SW480 (cell line): Measurements from ENCODE around the gene ZCCHC2.

Source experiments
- DNase-seq: peaks from one replicate; pipeline ENCODE4 v3.0.0-alpha.2; 2016; ENCODE audit warnings: low spot score

ZCCHC2 gene

DNA sequence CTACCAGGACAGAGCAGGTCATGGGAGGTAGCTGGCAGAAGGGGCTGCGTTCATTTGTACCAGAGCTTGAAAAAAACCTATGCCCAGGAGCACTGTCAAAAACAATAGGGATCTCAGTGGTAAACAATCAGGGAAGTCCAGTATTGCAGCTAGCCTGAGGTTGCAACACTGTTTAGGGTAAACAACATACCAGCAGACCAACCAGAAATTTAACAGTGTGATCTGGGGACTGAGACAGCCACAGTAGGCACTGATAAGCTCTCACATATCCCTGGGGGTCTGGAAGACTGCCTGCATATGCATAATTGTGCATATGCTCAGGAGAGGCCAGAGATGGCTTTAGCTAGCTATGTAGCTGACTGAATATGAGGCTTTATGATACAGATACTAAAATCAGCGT, 12.0 kb upstream of the ZCCHC2 start:
- no peak for DNase-seq

- no peak for DNase-seq
These were observed 10.3 kb upstream of the ZCCHC2 start for GRCh38 chr18:62512532-62512931.

- DNase-seq: no peak
These were observed 9.8 kb upstream of the ZCCHC2 start for GRCh38 chr18:62512996-62513395.

GRCh38 chr18:62514570-62514969, 8.3 kb upstream of the ZCCHC2 start:
- no peak for DNase-seq

DNA sequence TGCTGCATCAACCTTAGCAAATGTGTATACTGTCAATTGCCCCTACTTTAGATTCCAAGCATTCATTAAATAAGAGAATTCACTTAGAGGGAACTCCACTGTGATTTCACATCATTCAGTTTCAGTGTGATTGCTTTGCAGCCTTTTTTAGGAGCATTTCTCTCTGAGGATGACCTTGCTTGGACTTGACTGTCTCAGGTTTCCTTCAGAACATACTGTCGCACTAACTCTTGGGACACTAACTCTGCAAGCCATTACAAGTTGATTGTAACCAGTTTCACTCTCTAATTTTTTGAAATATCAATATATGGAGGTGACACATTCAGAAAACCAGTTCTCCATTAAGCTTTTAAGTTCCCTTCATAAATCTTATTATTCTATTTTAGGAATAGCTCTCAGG, 6.6 kb upstream of the ZCCHC2 start:
- no peak for DNase-seq

- no peak for DNase-seq
These were observed 4.1 kb upstream of the ZCCHC2 start for GRCh38 chr18:62518460-62519375.

- no peak for DNase-seq
These were observed 3.1 kb upstream of the ZCCHC2 start for GRCh38 chr18:62519684-62520083.

- no peak for DNase-seq
These were observed 1.7 kb upstream of the ZCCHC2 start for GRCh38 chr18:62521082-62521481.

GRCh38 chr18:62521593-62521992, 1.2 kb upstream of the ZCCHC2 start:
- no peak for DNase-seq

DNA sequence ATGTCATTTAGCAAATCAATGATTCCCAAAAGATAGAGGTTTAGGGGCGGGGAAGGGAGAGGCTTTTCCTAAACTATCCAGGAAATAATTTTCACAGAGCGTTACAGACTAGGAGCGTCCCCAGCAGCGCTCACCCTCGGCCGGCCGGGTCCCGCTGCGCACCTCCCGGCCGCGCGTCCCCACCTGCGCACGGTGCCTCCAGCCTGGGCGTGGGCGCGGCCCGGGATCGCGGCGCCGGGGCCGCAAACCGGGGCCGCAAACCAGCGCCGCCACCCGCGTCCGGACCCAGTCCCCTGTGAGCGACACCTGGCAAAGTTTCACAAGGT, 684 bp upstream of the ZCCHC2 start:
- peak; percentile 11 for DNase-seq

DNA sequence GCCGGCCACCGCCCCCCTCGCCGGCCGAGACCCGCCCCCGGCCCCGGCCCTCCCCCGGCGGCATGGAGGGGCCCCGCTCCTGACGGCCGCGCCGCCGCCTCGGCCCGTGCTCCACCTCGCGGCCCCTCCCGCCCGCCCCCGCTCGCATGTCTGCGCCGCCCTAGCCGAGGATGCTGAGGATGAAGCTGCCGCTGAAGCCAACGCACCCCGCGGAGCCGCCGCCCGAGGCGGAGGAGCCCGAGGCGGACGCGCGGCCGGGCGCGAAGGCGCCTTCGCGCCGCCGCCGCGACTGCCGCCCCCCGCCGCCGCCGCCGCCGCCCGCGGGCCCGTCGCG, 397 bp downstream of the ZCCHC2 start:
- no peak for DNase-seq

DNA sequence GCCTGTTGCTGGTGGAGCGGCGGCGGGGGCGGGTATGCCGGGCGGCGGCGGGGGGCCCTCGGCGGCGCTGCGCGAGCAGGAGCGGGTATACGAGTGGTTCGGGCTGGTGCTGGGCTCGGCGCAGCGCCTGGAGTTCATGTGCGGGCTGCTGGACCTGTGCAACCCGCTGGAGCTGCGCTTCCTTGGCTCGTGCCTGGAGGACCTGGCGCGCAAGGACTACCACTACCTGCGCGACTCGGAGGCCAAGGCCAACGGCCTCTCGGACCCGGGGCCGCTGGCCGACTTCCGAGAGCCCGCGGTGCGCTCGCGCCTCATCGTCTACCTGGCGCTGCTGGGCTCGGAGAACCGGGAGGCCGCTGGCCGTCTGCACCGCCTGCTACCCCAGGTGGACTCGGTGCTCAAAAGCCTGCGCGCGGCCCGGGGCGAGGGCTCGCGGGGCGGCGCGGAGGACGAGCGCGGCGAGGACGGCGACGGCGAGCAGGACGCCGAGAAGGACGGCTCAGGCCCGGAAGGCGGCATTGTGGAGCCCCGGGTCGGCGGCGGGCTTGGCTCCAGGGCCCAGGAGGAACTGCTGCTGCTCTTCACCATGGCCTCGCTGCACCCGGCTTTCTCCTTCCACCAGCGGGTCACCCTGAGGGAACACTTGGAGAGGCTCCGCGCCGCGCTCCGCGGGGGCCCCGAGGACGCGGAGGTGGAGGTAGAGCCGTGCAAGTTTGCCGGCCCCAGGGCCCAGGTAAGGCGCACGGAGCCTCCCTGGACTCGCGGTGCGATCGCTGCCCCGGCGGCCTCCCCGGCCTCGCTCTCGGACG, 1.0 kb downstream of the ZCCHC2 start:
- DNase-seq: peak; percentile 35

- DNase-seq: peak; percentile 31
These were observed 1.8 kb downstream of the ZCCHC2 start for GRCh38 chr18:62524440-62525200.

DNA sequence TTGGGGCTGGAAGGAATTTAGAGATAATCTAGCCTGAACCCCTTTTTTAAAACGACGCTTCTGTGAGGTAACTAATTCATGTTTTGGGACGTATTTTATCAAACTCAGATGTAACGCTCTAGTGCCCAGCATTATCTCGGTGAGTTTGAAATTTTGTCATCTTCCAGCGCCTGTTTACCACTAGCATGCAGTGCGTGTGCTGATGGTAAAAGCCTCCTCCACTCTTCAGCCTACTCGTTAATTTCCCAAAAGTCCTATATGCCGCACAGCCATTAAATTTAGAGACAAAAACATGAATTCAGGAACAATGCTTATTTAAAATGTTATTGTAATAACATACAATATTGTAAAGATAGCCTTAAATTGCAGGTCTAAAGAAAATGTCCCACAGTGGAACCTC, 2.8 kb downstream of the ZCCHC2 start:
- DNase-seq: no peak

- DNase-seq: peak; percentile 53
These were observed 3.5 kb downstream of the ZCCHC2 start for GRCh38 chr18:62526098-62527025.

DNA sequence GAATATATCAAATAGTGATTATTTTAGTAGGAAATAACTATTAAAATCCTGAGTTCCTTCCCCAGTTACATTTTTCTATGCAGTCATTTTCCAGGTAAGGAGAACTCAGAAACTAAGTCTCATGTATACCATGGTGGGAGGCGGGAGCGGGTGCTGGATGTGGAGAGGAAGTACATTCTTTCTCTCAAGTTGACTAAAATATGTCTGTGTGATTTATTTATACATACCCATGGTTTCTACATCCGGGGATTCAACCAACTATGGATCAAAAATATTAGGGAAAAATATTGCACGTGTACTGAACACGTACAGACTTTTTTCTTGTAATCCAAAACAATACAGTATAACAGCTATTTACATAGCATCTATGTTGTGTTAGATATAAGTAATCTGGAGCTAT, 6.8 kb downstream of the ZCCHC2 start:
- no peak for DNase-seq

- no peak for DNase-seq
These were observed 8.3 kb downstream of the ZCCHC2 start for GRCh38 chr18:62531078-62531477.

GRCh38 chr18:62531931-62532330, 9.1 kb downstream of the ZCCHC2 start:
- DNase-seq: no peak

- DNase-seq: no peak
These were observed 13.2 kb downstream of the ZCCHC2 start for GRCh38 chr18:62536005-62536404.

DNA sequence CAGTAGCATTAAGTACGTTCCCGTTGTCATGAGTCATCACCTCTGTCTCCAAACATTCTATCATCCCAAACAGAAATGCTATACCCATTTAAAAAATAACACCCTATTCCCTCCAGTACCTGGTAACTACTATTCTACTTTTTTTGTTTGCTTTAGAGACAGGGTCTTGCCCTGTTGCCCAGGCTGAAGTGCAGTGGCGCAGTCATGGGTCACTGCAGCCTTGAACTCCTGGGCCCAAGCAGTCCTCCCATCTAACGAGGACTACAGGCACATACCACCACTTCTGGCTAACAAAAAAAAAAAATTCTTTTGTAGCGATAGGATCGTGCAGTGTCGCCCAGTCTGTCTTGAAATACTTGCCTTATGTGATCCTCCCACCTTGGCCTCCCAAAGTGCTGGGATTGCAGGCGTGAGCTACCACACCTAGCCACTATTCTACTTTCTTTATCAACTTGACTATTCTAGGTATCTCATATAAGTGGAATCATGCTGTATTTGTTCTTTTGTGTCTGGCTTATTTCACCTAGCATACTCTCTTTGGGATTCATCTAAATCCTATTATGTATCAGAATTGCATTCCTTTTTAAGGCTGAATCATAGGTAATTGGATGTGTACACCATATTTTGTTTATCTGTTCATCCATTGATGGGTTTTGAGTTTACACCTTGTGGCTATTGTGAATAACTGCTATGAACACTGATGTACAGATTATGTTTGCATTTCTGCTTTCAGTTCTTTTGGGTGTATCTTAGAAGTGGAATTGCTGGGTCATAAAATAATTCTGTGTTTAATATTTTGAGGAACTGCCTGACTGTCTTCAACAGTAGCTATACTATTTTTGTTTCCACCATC, 14.4 kb downstream of the ZCCHC2 start:
- no peak for DNase-seq

- no peak for DNase-seq
These were observed 15.1 kb downstream of the ZCCHC2 start for GRCh38 chr18:62537946-62538345.
